ENCODE measurements around the gene ASPHD2.

DNA sequence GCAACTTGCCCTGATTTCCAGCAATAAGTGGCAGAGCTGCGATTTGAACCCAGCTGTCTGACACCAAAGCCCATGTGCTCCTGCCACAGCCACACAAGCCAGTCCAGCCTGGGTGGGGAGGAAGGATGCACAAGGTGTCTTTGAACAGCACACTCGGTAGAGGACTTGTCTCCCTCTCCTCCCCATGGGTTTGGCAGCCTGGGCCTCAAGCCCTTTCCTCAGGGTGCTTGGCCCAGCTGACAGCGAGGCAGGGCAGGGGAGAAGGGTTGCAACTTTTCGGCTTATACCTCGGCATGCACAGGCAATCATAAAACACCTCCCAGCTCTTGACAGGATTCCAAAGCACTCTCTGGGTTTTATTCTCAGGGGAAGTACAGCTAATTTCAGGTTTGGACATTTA, 19.3 kb downstream of the ASPHD2 start:
- TF ChIP-seq CTCF (IDR thresholded peaks at IDR 0.05; ENCODE audit: low read depth, low read length) = no peak
- no peak for TF ChIP-seq EZH2phosphoT487 (IDR thresholded peaks at IDR 0.05; ENCODE audit: low read depth)

All from OCI-LY3 (cell line).